ENCODE results near the gene MRPL43. TPM values are rescaled to one million over a fixed set of nuclear protein-coding genes. Genes with fewer than 3 reads are reported as not detected.

MRPL43 gene
- total RNA-seq, 2 donors from 2014 or later: 30.8 to 39.0 TPM

DNA sequence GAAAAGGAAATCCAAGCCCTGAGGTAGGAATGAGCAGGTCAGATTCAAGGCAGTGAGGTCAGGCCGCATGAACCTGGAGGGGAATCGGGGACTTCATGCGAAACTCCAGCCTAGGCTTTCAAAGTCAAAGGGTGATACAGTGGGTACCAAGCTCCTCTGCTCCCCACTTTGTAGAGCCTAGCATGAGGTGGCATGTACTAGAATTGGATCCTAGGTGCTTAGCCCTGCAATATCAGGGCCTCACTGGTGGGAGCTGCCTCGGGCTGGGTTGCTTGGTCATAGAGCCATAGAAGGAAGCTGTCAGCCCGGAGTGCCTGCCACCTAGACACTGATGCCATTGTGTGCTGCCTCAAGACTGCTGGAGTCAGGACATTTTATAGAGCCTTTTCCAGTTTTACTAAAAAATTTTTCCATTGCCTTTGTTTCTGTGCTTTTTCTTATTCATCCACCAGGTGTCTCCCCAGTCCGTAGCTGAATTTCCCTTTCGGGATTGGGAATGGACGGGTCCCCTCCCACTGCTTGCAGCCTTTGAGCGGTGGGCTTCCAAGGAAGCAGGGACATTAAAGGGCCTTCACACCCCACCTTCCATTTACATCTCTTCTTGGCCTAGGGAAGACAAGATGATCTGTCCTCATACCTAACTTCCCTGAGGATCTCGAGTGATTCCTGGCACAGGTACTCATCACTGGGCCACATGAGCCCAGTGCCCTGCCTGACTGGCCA is 6.8 kb upstream of the MRPL43 start:
- H3K27me3 Mint-ChIP-seq: no peaks in the 10 kb centered on the region
- ATAC-seq (no peak), DNase-seq (no peak)
- no peaks in the 10 kb centered on the region for H3K9me3 ChIP-seq (ENCODE audit: control insufficient read depth, low read length, poor library complexity, severe bottlenecking)
- peak overlapping the region; percentile 49 for H3K4me3 Mint-ChIP-seq
- H3K36me3 Mint-ChIP-seq (ENCODE audit: low read depth): peaks cover 14% of the 10 kb centered on the region
- H3K27ac Mint-ChIP-seq: no peak overlapping the region
- H3K4me1 Mint-ChIP-seq: peaks cover 30% of the 10 kb centered on the region

DNA sequence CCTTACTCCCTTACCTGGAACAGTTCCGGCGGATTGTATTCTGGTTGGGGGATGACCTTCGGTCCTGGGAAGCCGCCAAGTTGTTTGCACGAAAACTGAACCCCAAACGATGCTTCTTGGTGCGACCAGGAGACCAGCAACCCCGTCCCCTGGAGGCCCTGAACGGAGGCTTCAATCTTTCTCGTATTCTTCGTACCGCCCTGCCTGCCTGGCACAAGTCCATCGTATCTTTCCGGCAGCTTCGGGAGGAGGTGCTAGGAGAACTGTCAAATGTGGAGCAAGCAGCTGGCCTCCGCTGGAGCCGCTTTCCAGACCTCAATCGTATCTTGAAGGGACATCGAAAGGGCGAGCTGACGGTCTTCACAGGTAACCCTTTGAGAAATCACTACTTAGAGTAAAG is 1.8 kb upstream of the MRPL43 start:
- Mint-ChIP-seq H3K4me1 (peaks cover 28% of the 10 kb centered on the region), H3K36me3 (ENCODE audit: low read depth) (peaks cover 16% of the 10 kb centered on the region), H3K4me3 (no peak overlapping the region)

DNA sequence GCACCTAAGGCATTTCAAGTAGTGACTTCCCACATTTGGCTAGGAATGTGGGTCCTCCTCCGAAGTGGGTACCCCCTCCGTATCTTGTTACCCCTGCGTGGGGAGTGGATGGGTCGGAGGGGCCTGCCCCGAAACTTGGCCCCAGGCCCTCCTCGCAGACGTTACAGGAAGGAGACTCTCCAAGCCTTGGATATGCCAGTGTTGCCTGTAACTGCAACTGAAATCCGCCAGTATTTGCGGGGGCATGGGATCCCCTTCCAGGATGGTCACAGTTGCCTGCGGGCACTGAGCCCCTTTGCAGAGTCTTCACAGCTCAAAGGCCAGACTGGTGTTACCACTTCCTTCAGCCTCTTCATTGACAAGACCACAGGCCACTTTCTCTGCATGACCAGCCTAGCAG is 869 bp upstream of the MRPL43 start:
- H3K9me3 ChIP-seq (ENCODE audit: control insufficient read depth, low read length, poor library complexity, severe bottlenecking): no peaks in the 10 kb centered on the region
- Mint-ChIP-seq H3K4me1 (peaks cover 26% of the 10 kb centered on the region), H3K36me3 (ENCODE audit: low read depth) (peaks cover 14% of the 10 kb centered on the region), H3K27me3 (no peaks in the 10 kb centered on the region), H3K4me3 (peak overlapping the region; percentile 93), H3K27ac (peak overlapping the region; percentile 94)
- ATAC-seq (no peak), DNase-seq (no peak)

More for the DNA sequence above, 1.8 kb upstream of the MRPL43 start:
- no peaks in the 10 kb centered on the region for H3K9me3 ChIP-seq (ENCODE audit: control insufficient read depth, low read length, poor library complexity, severe bottlenecking)
- DNase-seq (no peak), ATAC-seq (no peak)
- Mint-ChIP-seq H3K27me3 (no peaks in the 10 kb centered on the region), H3K27ac (no peak overlapping the region)

DNA sequence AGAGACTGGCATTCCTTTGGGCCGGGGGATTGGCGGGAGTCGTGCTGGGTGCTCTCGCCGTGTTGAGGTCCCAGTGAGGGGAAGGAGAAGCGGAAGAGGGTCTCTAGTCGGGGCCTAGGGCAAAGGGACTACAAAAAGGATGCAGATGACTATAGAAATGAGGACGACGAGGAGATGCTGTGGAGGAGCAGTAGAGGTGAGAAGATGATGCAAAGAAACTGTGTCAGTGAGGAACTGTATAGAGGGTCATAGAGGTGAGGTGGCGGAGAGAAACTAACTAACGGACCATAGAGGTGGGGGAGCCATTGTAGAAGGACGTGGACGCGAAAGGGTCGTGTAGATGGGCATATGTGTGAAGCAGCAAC is 370 bp upstream of the MRPL43 start:
- peaks cover 29% of the 10 kb centered on the region for H3K4me1 Mint-ChIP-seq

DNA sequence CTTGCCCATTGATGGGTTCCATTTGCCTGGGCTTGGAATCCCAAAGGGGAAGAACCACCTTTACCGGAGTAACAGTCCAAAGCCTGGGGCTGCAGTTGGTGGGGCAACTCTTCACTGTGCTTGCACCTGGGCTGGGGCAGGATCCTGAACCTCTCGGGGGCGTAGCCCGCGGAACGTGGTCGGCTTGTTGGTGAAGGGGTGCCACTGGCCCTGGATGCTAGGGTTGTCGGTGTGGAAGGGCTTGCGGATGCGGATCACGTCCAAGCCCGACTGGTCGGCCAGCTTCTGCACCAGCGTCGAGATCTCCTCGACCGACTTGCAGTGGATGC is 710 bp downstream of the MRPL43 start:
- no peak for ATAC-seq
- no peak for DNase-seq
- H3K27ac Mint-ChIP-seq: peak overlapping the region; percentile 94

More for the DNA sequence above, 370 bp upstream of the MRPL43 start:
- DNase-seq (no peak), ATAC-seq (no peak)
- no peaks in the 10 kb centered on the region for H3K27me3 Mint-ChIP-seq
- peak overlapping the region; percentile 93 for H3K4me3 Mint-ChIP-seq
- no peaks in the 10 kb centered on the region for H3K9me3 ChIP-seq (ENCODE audit: control insufficient read depth, low read length, poor library complexity, severe bottlenecking)
- peak overlapping the region; percentile 94 for H3K27ac Mint-ChIP-seq
- H3K36me3 Mint-ChIP-seq (ENCODE audit: low read depth): peaks cover 15% of the 10 kb centered on the region

DNA sequence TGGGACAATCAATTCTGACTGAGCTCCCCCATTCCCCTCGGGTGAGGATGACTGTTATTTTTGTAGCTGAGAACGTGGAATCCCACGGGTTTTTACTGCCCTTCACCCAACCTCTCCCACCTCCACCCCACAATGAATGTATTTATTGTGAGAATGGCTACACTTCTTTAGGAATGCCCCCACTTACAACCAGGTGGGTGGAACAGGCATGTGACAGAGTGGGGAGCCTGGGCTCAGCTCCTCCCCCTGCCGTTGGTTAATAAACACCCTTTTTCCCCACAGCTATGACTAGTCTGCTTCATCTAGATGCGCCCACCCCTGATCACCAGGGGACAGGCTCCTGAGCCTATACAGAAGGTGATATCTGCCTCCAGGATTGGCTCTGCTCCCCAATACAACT is 2.0 kb downstream of the MRPL43 start:
- peak overlapping the region; percentile 93 for H3K4me3 Mint-ChIP-seq
- H3K27me3 Mint-ChIP-seq: no peaks in the 10 kb centered on the region
- H3K36me3 Mint-ChIP-seq (ENCODE audit: low read depth): peaks cover 10% of the 10 kb centered on the region
- peaks cover 23% of the 10 kb centered on the region for H3K4me1 Mint-ChIP-seq
- DNase-seq (no peak), ATAC-seq (no peak)
- no peaks in the 10 kb centered on the region for H3K9me3 ChIP-seq (ENCODE audit: control insufficient read depth, low read length, poor library complexity, severe bottlenecking)
- no peak overlapping the region for H3K27ac Mint-ChIP-seq

More for the DNA sequence above, 710 bp downstream of the MRPL43 start:
- Mint-ChIP-seq H3K4me3 (peak overlapping the region; percentile 93), H3K27me3 (no peaks in the 10 kb centered on the region), H3K4me1 (peaks cover 31% of the 10 kb centered on the region), H3K36me3 (ENCODE audit: low read depth) (peaks cover 17% of the 10 kb centered on the region)
- H3K9me3 ChIP-seq (ENCODE audit: control insufficient read depth, low read length, poor library complexity, severe bottlenecking): no peaks in the 10 kb centered on the region

DNA sequence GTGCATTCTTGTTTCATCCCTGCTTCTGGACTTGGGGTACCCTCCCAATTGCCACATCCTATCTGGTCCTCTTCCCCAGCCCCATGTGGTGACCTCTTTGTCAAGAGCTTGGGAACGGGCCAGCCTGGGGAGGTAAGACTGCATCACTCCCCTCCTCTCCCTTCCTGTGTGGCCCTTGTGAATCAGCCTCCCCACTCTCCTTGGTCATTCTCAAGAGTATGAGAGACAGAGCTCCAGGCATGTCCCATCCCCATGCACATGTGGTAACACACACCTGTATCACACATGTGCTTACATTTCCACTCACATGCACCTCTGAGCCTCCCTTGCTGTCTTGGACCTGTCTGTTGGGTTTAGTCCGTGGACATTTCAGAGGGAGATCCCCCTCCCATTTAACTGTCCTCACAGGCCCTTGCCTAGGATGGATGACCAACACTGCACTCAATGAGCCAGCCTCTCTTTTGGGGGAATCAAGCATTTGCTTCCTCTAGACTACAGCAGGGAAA is 2.6 kb downstream of the MRPL43 start:
- H3K4me1 Mint-ChIP-seq: peaks cover 23% of the 10 kb centered on the region
- no peaks in the 10 kb centered on the region for H3K9me3 ChIP-seq (ENCODE audit: control insufficient read depth, low read length, poor library complexity, severe bottlenecking)
- H3K36me3 Mint-ChIP-seq (ENCODE audit: low read depth): peaks cover 10% of the 10 kb centered on the region
- ATAC-seq (no peak), DNase-seq (no peak)
- H3K27ac Mint-ChIP-seq: no peak overlapping the region
- H3K4me3 Mint-ChIP-seq: no peak overlapping the region
- no peaks in the 10 kb centered on the region for H3K27me3 Mint-ChIP-seq

DNA sequence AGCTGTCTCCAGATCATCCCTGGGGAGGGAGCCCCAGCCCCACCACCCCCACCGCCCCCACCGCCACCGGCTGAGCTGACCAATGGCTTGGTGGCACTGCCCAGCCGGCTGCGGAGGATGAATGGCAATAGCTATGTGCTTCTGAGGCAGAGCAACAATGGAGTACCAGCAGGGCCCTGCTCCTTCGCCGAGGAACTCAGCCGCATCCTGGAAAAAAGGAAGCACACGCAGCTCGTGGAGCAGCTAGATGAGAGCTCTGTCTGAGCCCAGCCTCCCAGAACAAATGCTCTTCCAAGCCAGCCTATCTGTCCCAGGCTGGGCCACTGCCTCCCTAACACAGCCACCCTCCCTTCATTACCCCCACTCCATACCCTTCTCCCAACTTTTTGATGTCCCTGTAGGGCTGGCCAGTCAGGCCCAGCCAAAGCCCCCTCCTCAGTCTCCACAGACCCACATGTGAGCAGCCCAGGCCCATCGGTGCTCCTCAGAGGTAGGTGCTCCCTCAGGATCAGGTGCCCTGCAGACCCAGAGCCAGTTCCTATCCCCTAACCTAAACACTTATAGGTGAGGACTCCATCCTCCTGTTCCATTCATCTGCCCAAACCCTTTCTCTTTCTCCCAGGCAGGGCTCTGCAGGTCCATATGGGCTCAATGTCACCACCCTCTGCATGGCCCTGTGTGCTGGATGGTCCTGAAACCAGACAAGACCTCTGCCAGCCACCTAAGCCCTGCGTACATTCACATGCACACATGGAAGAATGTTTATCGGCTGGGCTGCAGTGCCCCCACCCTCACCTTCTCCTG is 3.2 kb downstream of the MRPL43 start:
- H3K36me3 Mint-ChIP-seq (ENCODE audit: low read depth): peaks cover 10% of the 10 kb centered on the region
- peaks cover 23% of the 10 kb centered on the region for H3K4me1 Mint-ChIP-seq
- no peaks in the 10 kb centered on the region for H3K9me3 ChIP-seq (ENCODE audit: control insufficient read depth, low read length, poor library complexity, severe bottlenecking)

DNA sequence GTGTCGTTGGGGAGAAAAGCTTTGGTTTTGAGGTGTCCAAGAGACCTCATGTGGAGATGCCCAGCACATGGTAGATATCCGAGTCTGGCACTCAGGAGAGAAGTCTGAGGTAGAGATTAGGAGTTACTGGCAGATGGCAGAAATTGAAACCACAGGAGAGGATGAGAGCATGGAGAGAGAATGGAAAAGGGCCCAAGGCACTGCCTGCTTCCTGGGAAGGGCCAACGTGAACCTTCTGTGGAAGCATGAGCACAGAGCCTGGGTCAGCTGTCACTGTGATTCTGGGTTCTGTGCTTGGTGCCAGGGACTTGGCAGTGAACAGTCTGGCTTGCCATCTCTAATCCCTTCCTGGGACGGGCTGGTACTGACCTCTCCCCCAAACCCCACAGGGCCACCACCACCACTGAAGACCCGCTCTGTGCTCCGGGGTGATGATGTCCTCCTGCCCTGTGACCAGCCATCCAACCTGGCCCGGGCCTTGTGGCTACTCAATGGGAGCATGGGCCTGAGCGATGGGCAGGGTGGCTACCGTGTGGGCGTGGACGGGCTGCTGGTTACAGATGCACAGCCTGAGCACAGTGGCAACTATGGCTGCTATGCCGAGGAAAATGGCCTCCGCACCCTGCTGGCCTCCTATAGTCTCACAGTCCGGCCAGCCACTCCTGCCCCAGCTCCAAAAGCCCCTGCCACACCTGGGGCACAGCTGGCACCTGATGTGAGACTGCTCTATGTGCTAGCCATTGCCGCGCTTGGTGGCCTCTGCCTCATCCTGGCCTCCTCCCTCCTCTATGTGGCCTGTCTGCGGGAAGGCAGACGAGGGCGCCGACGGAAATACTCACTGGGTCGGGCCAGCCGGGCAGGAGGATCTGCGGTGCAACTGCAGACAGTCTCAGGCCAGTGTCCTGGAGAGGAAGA is 4.1 kb downstream of the MRPL43 start:
- H3K27ac Mint-ChIP-seq: no peak overlapping the region
- H3K36me3 Mint-ChIP-seq (ENCODE audit: low read depth): peaks cover 10% of the 10 kb centered on the region
- ATAC-seq: no peak
- H3K4me1 Mint-ChIP-seq: peaks cover 21% of the 10 kb centered on the region
- no peak overlapping the region for H3K4me3 Mint-ChIP-seq
- H3K9me3 ChIP-seq (ENCODE audit: control insufficient read depth, low read length, poor library complexity, severe bottlenecking): no peaks in the 10 kb centered on the region
- no peak for DNase-seq
- H3K27me3 Mint-ChIP-seq: no peaks in the 10 kb centered on the region

More for the DNA sequence above, 3.2 kb downstream of the MRPL43 start:
- DNase-seq: no peak
- no peak for ATAC-seq
- Mint-ChIP-seq H3K4me3 (no peak overlapping the region), H3K27ac (no peak overlapping the region), H3K27me3 (no peaks in the 10 kb centered on the region)

DNA sequence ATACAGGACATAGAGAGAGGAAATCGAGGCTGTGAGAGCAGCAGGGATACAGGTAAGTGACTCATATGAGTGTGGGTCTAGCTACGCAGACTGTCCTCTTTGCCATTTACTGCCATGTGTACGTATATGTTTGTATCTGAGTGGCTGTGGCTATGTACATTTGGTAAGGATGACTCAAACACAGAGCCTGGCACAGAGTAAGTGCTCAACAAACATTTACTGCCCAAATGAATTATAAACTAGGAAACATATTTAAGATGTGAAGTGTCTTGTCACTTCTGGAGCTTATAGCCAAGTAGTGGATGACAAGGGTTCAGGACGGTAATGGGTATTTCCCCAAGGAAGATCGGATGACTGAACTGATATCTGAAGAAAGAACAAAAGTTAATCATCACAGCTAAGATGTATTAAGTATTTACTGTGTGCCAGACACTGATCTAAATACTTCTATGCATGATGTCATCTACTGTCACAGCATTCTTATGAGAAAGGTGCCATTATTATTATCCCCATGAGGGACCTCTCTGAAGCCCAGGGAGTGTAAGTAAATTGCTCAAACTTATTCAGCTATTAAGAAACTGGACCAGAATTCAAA is 6.0 kb downstream of the MRPL43 start:
- no peak overlapping the region for H3K4me3 Mint-ChIP-seq
- H3K27me3 Mint-ChIP-seq: no peaks in the 10 kb centered on the region
- H3K4me1 Mint-ChIP-seq: peaks cover 17% of the 10 kb centered on the region
- peaks cover 5% of the 10 kb centered on the region for H3K36me3 Mint-ChIP-seq (ENCODE audit: low read depth)
- DNase-seq (no peak), ATAC-seq (no peak)
- H3K27ac Mint-ChIP-seq: no peak overlapping the region
- H3K9me3 ChIP-seq (ENCODE audit: control insufficient read depth, low read length, poor library complexity, severe bottlenecking): no peaks in the 10 kb centered on the region

DNA sequence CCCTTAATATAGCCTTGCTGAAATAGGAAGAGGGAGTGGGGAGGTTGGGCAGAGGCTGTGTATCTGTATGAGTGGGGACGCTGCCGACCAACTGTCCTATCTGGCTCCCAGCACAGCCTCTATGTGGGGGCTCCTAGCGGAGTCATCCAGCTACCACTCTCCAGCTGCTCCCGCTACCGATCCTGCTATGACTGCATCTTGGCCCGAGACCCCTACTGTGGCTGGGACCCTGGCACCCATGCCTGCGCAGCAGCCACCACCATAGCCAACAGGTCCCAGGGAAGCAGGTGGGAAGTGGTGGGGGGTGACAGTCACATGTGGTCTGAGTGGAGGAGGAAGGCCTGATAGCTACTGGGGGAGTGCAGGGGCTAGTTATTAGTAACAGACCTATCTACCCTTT is 6.6 kb downstream of the MRPL43 start:
- H3K9me3 ChIP-seq (ENCODE audit: control insufficient read depth, low read length, poor library complexity, severe bottlenecking): no peaks in the 10 kb centered on the region
- peaks cover 17% of the 10 kb centered on the region for H3K4me1 Mint-ChIP-seq
- ATAC-seq (no peak), DNase-seq (no peak)
- H3K4me3 Mint-ChIP-seq: no peak overlapping the region
- H3K27ac Mint-ChIP-seq: no peak overlapping the region
- peaks cover 5% of the 10 kb centered on the region for H3K36me3 Mint-ChIP-seq (ENCODE audit: low read depth)
- no peaks in the 10 kb centered on the region for H3K27me3 Mint-ChIP-seq

DNA sequence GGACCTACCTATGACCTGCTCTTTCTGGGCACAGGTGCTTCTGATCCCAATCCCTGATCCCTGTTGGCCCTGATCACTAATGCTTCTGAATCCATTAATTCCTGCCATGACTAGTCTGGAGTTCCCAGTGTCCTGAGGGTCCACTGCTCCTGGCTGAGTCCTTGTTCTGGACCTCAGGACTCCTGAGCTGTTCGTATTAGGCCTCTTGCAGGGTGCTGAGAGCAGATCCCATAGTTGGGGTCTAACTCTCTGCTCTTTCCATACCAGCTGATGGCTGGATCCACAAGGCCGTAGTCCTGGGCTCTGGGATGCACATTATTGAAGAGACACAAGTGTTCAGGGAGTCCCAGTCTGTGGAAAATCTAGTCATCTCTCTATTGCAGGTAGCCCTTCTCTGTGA is 7.0 kb downstream of the MRPL43 start:
- no peaks in the 10 kb centered on the region for H3K9me3 ChIP-seq (ENCODE audit: control insufficient read depth, low read length, poor library complexity, severe bottlenecking)
- no peak for DNase-seq
- Mint-ChIP-seq H3K4me1 (peaks cover 17% of the 10 kb centered on the region), H3K4me3 (no peak overlapping the region), H3K27ac (no peak overlapping the region), H3K36me3 (ENCODE audit: low read depth) (peaks cover 5% of the 10 kb centered on the region), H3K27me3 (no peaks in the 10 kb centered on the region)
- no peak for ATAC-seq

Data from T-helper 17 cell (primary cell).